Gastrocnemius medialis (tissue), 4 donors: Measurements from ENCODE around the gene FBXO44.

Experiments used
- CTCF ChIP-seq, 5 experiments: fragments of 450-650 bp in 3 of 5; fragments of 200-600 bp in 2 of 5; sonication (generic) in 2 of 5; IDR thresholded peaks in 4 of 5; conservative IDR thresholded peaks in 1 of 5; 1 replicate in 4 of 5; 2 replicates in 1 of 5; pipeline ENCODE4 v1.5.1; 2016 to 2019; ENCODE audit warnings: antibody characterized with exemption in 5 of 5, mild to moderate bottlenecking in 3 of 5, moderate library complexity in 3 of 5
- POLR2A ChIP-seq, 2 donors: fragments of 450-650 bp; IDR thresholded peaks; one replicate each; pipeline ENCODE4 v1.6.1; 2017; ENCODE audit warnings: antibody characterized with exemption in 2 of 2, mild to moderate bottlenecking in 2 of 2, moderate library complexity in 2 of 2

GRCh38 chr1:11628767-11629166 lies 25.9 kb upstream of the FBXO44 start:
- TF ChIP-seq CTCF (IDR thresholded peaks at IDR 0.05 in 4 of 5, conservative IDR thresholded peaks at IDR 0.05 in 1 of 5) (no peak), POLR2A (IDR thresholded peaks at IDR 0.05) (no peak)
